Epithelial cell of proximal tubule (primary cell): ENCODE results near the gene GPR12. TPM values are rescaled to one million over a fixed set of nuclear protein-coding genes. Genes with fewer than 3 reads are reported as not detected.

Experiments used
- DNase-seq: peaks from one replicate; pipeline ENCODE4 v3.0.0-alpha.2; 2011; ENCODE audit warnings: low read depth
- H3K4me3 ChIP-seq: 2 replicates; pipeline ENCODE4 v1.5.1; 2011; ENCODE audit warnings: low read depth, mild to moderate bottlenecking, low read length
- total RNA-seq: library from RNA; depleted of rRNA; stranded (reverse); fragments of >200 nt; gene quantifications from 2 replicates; pipeline ENCODE4 v1.2.3, GENCODE V29; 2015
- TF ChIP-seq, protein P1 (sequence below): conservative IDR thresholded peaks from 2 replicates; pipeline ENCODE4 v1.5.1; 2012; ENCODE audit warnings: low read depth, mild to moderate bottlenecking, low read length

GPR12 gene
- total RNA-seq, 1 donor from 2014 or later: not detected

- H3K4me3 ChIP-seq: no peak overlapping the region
- no peak for DNase-seq
- TF ChIP-seq, protein P1, sequence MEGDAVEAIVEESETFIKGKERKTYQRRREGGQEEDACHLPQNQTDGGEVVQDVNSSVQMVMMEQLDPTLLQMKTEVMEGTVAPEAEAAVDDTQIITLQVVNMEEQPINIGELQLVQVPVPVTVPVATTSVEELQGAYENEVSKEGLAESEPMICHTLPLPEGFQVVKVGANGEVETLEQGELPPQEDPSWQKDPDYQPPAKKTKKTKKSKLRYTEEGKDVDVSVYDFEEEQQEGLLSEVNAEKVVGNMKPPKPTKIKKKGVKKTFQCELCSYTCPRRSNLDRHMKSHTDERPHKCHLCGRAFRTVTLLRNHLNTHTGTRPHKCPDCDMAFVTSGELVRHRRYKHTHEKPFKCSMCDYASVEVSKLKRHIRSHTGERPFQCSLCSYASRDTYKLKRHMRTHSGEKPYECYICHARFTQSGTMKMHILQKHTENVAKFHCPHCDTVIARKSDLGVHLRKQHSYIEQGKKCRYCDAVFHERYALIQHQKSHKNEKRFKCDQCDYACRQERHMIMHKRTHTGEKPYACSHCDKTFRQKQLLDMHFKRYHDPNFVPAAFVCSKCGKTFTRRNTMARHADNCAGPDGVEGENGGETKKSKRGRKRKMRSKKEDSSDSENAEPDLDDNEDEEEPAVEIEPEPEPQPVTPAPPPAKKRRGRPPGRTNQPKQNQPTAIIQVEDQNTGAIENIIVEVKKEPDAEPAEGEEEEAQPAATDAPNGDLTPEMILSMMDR: no peak
These were observed 11.3 kb downstream of the GPR12 start for GRCh38 chr13:26749285-26749684.

DNA sequence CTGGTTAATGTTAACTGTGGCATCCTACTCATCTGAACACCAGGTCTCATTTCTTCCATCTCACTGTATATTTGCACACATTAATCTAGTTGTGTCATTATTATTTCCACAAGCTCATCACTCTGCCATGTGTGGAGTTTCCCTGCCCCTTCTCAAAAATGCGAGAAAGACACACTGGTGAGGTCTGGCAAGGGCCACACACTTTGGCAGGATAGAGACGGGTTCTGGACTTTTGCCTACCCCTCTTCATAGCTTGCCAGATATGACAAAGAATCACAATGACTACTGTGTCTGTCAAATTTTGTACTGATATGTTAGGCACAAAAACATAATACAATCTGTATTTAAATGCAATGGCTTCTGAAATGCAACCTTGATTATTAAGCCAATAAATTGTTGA is 12.9 kb downstream of the GPR12 start:
- H3K4me3 ChIP-seq: no peak overlapping the region
- DNase-seq: no peak
- TF ChIP-seq, protein P1: no peak

GRCh38 chr13:26743971-26744370 is 16.6 kb downstream of the GPR12 start:
- no peak for DNase-seq
- TF ChIP-seq, protein P1: no peak
- no peak overlapping the region for H3K4me3 ChIP-seq

DNA sequence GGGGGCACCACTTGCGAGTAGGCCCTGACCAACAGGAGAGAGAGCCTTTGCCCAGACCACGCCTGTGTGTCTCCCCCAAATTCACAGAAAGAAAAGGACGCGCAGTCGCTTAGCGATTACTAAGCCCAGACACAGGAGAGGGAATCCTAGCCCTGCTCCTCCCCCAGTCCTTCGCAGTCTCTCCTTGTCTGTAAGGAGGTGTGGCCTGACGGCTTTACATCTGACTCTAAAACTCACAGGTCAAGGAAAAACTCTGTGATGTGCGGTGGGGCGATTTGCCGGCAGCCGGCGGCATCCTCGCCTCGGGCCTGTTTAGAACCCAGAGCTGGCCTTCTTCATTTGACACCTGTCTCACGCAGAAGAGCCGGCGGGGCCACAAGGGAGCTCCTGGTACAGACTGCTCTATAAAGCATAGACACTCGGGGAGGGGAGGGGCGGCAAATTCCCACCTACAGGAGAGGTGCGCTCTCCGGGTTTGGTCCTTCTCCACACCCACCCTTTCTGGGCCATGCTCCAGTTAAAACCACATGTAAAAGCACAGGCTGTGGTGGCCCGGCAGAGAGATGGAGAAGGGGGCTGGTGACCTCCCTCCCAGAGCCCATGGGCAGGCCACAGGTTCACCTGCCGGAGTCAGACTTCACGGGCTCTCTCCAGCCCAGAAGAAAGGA is 17.8 kb downstream of the GPR12 start:
- TF ChIP-seq, protein P1: no peak
- H3K4me3 ChIP-seq: no peak overlapping the region
- DNase-seq: no peak

DNA sequence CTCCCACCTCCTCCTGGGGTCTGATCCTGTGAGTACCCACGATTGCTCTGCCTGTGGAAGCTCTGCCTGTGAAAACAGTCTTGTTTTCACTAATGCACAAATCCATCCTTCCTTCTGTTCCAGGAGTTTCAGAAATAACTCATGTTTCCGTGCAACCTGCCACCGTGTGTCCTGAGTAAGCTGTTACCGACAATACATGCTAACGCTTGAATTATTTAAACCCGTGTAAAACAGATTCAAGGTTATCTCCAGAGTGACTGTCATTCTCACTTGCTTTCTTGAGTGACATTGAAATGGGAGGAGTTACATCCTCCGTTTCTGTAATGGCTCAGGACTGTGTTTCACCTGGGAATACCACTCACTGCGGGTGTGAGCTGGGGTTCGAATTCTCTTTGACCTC is 24.9 kb downstream of the GPR12 start:
- no peak overlapping the region for H3K4me3 ChIP-seq
- DNase-seq: no peak
- TF ChIP-seq, protein P1: no peak

- TF ChIP-seq, protein P1: no peak
- no peak for DNase-seq
These were observed 33.0 kb downstream of the GPR12 start for GRCh38 chr13:26727633-26728032.

GRCh38 chr13:26727122-26727521 is 33.5 kb downstream of the GPR12 start:
- DNase-seq: no peak
- TF ChIP-seq, protein P1: no peak
- H3K4me3 ChIP-seq: no peak overlapping the region

More at GRCh38 chr13:26727633-26728032, 33.0 kb downstream of the GPR12 start:
- no peak overlapping the region for H3K4me3 ChIP-seq
